NCI-H2227 (cell line): ENCODE results near the gene CFAP99.
A peak's percentile ranks its signal among the peaks of the same experiment; 100 is the strongest.

ENCODE experiments used
- DNase-seq: peaks from one replicate; lab custom pipeline; 2025; ENCODE audit not compliant: unreplicated experiment; lab: John Stamatoyannopoulos, UW

CFAP99 gene

DNA sequence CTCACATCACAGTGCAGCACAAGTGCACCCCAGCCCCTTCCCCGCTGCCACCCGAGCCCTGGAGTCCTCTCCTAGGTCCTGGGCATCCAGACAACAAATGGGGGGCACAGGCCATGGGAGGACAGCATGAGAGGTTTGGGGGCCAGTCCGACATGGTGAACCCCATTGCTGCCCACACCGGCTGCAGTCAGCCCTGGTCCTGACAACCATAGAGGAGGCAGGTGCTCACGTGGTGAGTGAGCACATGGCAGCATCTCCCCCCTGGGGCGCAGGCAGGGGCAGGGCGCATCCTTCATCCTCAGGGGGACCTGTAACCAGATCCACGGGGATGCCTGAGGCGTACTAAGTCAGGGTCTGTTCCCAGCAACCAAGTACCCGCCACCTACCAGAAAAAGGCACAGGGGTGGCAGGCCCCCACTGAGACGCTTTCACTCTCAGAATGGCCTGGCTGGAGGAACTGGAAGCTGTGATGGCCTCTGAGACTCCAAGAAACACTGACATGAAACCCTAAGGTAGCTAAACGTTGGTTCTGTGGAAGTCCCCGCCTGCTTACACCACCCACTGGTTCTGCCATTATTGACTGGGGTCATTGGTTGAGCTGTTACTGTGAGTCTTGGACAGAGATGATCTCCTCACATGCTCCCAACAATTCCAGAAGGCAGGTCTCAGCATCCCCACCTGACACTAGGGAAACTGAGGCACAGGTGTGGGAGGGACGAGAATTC, 6.8 kb upstream of the CFAP99 start:
- no peak for DNase-seq

DNA sequence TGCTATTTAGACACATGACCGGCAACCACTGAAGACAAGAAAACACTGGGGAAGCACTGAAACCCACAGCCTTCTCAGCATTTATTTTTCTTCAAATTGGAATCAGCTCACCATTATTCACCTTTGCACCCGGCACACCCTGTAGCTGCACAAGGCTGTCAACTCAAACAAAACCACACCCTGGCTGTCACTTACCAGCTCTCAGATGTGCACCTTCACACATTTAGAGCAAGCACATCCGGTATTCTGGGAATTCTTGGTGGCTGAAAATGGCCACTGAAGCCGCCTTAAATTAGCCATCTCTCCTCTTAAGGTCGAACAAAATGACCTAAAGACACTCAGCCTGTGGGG, 6.2 kb upstream of the CFAP99 start:
- DNase-seq = no peak

DNA sequence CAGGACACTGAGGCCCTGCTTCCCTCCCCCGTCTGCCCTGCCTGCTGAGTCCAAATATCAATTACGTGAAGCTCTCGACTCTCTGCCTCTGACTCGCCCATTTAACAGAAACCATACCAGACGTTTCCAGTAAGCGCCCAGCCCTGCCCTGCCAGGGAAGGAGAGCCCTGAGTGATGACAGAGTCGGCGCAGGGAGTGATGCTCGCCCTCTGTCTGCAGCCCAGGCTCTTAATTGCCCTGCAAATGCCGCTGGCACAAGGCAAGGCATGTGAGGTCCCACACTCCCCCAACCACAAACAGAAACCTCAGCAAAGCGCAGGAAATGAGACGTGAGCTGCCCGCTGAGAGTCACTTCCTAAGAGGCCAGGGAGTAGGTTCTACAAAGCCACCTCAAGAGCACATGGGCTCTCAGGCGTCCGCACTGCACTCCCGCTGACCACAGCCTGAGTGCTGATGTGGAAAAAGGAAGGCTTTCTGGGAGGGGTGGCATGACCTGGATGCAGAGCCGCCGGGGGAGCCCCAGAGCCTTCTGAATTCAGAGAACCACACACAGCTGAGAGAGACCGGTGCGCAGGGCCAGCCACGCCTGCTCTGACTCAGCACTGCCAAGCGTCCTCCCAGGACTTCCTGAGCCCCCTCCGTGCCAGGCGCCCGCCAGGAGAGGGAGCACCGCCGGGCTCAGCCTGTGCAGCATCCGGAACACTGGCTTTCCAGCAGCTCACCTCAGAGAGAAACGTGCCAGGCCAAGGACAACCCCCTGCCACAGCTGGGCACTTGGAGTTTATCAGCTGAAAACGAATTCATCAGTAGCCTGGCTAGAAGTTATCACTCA, 5.7 kb upstream of the CFAP99 start:
- peak; percentile 73 for DNase-seq

- no peak for DNase-seq
Observed at GRCh38 chr4:2413821-2414610, 4.7 kb upstream of the CFAP99 start.

DNA sequence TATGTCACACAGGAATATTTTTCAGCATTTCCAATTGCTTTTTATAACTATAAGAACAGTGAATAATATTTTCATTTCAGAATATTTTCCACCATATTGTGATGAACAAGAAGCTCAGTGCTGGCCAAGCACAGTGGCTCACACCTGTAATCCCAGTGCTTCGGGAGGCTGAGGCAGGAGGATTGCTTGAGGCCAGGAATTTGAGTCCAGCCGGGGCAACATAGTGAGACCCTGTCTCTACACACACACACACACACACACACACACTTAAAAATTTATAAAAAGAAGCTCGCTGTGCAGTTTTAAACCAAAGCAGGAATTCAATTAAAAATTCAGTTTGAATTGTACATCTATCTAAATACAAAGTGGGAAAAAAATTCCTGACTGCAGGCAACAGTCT, 3.5 kb upstream of the CFAP99 start:
- no peak for DNase-seq

- no peak for DNase-seq
Observed at GRCh38 chr4:2415881-2416563, 2.7 kb upstream of the CFAP99 start.

DNA sequence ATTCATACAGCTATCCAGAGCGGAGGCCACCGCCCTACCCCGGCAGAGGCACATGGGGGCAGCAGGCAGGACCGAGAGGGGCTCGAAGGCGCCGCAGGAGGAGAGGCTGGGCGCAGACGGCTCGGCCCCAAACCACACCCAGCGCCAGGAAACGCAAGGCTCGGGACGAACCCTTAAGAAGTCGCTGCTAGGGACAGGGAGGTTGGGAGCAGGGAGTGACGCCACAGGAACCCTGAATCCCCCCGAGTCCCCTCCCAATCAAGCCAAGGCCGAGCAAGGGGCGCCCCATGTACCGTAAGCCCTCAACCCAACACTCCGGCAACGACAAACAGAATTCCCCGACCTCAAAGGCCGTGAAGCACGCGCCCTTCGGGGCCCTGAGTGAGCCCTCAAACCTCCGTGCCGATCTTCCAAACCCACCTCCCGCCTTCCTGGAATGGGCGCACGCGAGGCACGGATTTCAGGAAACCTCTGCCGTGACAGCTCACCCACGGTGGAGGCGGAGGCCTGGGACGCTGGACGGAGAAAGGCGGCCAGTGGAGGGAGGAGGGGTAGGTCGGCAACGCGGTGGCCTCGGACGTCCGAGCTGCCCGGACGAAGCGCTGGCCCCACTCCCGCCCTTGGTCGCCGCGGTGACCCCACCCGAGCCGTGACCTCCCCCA, 2.1 kb upstream of the CFAP99 start:
- no peak for DNase-seq

- DNase-seq = no peak
Observed at GRCh38 chr4:2417226-2417764, 1.5 kb upstream of the CFAP99 start.

DNA sequence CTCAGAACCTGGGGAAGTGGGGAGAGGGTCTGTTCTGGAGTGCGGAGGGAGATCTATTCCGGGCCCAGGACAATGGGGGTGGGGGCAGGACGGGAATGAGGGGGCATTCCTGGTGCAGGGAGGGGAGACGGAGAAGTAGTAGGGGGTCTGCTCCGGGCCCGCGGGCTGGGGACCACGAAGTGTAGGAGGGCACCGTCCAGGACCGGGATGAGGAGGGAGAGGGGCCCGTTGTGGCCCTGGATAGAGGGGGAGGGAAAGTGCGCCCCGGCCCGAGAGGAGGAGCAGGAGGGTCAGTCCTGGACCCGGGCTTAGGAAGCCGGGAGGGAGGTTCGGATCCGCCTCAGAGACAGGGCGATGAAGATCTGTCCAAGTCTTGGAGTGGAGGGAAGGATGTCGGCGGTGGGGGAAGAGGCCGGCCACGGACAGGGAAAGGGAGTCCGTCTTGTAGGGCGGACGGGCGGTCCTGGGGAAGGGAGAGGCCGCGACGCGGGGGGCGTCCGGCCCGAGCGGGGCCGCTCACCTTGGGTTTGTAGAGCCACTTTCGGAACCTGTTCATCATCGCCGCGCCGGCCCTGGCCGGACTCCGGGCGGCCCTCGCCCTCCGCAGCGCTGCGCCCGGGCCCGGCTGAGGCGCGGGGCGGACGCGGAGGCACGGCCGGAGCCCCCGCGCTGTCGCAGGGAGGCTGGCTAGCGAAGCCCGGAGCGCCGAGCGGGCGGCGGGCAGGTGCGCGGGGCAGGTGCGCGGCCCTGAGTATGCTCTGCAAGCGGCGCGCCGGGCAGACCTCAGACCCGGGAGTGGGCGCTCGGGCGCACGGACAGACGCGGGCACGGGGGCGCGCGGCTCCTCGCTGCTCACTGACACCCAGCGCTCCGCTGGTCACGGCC, 748 bp upstream of the CFAP99 start, which contains the start of gene ZFYVE28:
ZFYVE28 (minus strand) TSS at position 881 of the 885 bp plus-strand sequence; CDS start at position 559, 322 bp downstream.
- DNase-seq = no peak

- no peak for DNase-seq
Observed at GRCh38 chr4:2419814-2420213, 1.1 kb downstream of the CFAP99 start.

- no peak for DNase-seq
Observed at GRCh38 chr4:2421928-2422327, 3.2 kb downstream of the CFAP99 start.

GRCh38 chr4:2423066-2423465, 4.3 kb downstream of the CFAP99 start:
- DNase-seq = no peak

DNA sequence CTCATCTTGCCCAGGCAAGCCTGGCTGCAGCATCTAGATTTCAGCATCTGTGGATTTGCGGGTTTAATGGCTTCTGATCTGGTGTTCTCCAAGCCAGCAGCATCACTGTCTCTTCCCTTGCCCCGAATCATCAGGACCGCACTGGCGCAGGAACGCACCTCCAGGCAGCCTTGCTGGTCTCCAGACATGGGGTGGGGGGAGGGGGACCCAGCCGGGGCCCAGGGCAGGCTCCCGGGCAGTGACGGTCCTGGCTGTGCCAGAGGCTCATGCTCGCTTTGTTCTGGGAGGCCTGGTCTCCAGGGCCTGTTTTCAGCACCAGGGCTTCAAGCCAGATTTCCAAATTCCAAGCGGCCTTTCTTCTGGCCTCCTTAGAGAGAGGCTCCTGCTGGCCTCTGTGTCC, 4.9 kb downstream of the CFAP99 start:
- no peak for DNase-seq

GRCh38 chr4:2424581-2424980, 5.8 kb downstream of the CFAP99 start:
- DNase-seq = no peak

DNA sequence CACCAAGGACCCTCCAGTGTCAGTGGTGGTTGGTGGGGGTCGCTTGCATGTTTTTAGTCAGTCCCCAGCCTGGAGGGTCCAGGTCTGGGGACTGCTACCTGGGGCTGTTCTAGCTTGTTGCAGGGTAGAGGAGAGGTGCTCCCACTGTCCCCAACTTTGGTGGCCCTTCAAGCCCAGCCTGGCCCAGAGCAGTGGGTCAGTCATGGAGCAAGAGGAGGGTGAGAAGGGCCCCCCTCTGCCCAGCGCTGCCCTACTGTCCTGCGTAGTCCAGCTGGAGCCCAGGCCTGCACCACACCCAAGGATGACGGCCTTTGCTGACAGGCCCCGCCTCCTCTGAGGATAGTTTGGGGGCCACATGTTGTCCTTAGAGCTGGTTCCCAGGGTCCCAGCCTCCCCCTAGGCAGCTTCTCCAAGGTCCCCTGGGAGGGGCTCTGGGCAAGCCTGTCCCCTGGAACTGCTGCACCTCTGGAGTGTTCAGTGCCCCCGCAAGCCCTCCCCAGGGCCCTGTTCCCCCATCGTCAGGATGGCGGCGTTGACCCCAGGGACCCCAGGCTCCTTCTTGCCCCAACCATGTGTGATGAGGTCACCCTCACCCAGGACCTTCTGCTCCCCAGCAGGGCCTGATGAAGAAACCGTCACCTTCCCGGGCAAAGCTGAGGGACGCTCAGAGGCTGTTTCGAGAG, 6.8 kb downstream of the CFAP99 start:
- DNase-seq = no peak

GRCh38 chr4:2426069-2426397, 7.3 kb downstream of the CFAP99 start:
- DNase-seq = no peak

DNA sequence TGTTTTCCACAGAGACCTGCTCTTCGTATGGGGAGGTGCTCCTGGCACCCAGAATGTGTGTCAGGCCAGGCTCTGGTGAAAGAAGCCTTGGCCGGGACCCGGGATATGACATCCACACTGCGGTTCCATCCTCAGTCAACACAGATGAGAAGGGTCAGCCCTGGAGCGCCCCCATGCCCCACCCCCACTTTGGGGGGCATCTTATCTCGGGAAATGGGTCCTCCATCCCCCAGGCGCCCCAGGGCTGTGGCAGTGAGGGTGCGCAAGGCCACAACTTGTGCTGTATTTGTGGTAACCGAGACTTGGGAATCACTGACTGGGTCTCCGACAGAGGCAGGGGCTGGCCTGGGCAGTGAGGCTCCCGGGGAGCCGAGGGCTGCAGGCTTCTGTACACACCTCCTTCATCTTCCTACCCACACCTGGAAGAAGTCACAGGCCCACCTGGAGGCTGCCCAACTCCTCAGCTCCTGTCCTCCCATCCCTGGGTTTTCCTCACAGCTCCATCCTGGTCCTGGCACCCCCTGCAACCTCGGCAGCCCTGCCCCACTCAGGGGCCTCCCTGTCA, 8.0 kb downstream of the CFAP99 start:
- no peak for DNase-seq
